Kidney glomerular epithelial cell (primary cell): ENCODE data around the gene ARMC5.
"Not testable (repeated sequence)": the region's sequence is repeated elsewhere in the genome, so short reads cannot be mapped to it uniquely, and the experiment has no call there.

Source experiments
- DNase-seq: peaks from one replicate; lab custom pipeline; 2025; lab: John Stamatoyannopoulos, UW

ARMC5 gene

DNA sequence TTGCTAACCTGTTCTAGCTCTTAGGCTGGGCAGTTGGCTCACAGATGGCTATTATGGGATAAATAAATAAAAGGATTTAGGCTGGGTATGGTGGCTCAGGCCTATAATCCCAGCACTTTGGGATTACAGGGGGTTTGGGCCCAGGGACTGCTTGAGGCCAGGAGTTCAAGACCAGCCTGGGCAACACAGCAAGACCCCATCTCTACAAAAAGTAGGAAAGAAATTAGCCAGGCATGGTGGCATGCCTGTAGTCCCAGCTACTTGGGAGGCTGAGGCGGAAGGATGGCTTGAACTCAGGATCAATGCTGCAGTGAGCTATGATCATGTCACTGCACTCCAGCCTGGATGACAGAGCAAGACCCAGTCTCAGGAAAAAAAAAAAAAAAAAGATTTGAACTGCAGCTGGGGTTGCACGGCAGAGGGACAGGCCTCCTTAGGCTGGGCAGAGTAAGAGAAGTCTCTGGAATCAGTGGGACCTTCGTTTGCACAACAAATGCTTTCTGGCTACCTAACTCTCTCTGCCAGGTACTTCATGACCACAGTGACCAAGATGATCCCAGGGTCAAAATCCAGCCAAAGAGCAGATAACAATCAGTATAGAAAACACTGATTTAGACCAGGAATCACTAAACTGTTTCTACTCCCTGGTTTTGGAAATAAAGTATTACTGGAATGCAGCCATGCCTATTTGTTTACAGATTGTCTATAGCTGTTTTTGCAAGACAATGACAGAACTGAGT, 42.1 kb downstream of the ARMC5 start:
- no peak for DNase-seq

DNA sequence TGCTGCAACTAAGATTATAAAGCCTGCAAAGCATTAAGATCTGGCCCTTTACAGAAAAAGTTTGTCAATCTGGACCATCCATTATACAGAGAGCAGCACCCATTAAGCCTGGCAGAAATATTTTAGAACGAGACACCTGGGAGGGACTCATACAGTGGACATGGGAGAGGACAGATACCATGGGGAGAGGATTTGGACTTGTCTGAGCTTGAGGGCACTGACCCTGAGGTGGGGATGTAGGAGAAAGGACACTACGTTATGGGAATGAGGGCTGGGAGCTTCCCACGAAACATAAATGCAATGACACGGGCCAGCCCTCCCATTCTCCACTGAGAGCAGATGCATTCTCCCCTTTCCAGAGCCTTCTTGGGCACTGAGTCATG, 42.7 kb downstream of the ARMC5 start:
- DNase-seq, result no peak

DNA sequence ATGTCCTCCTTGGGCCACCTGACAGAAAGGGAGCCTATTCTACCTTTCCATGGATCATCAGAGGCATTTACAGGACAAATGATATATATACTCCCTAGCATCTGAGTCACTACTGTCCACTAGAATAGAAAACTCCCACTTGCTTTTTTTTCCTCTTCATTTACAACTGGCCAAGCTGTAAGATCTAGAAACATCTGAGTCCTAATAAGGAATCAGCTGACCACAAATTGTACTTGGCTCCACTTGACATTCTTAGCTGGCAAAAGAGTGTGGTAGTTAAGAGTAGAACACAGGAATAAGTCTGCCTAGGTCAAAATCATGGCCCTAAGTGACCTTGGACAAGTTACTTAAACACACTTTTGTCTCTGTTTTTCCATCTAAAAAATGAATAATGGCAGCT, 43.7 kb downstream of the ARMC5 start:
- DNase-seq, result peak; percentile 39

DNA sequence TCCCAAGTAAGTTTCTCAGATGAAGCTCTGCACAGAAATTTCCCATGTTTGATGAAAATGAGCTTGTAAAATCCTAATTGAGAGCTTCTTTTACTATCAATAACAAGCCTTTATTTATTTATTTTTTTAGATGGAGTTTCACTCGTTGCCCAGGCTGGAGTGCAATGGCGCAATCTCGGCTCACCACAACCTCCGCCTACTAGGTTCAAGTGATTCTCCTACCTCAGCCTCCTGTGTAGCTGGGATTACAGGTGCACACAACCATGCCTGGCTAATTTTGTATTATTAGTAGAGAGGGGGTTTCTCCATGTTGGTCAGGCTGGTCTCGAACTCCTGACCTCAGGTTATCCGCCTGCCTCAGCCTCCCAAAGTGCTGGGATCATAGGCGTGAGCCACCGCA, 44.3 kb downstream of the ARMC5 start:
- not testable (repeated sequence) for DNase-seq

DNA sequence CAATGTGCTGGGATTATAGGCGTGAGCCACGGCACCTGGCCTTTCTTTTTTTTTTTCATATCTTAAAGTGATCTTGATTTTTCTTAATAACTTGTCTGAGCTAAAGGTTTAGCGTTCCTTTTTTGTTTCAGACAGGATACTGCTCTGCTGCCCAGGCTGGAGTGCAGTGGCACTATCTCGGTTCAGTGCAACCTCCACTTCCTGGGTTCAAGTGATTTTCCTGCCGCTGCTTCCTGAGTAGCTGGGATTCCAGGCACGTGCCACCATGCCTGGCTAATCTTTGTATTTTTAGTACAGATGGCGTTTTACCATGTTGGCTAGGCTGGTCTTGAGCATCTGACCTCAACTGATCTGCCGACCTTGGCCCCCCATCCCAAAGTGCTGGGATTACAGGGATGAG, 44.9 kb downstream of the ARMC5 start:
- no peak for DNase-seq

DNA sequence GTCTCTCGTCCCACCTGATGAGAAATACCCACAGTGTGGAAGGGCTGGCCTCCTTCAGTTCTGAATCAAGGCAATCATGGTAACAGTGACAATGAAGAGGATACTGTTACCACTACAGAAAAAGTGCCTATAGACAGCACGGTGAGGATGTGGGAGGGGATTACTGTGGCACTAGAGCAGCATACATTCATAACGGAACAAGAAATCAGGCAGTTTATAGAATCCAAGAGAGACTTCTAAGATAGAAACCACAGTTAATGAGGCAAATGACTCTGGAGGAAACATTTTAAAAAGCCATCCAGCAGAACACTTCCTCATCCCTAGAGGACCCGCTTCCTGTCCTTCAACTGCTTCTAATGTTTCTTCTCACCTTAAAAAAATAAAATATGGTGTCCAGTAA, 46.2 kb downstream of the ARMC5 start:
- no peak for DNase-seq

DNA sequence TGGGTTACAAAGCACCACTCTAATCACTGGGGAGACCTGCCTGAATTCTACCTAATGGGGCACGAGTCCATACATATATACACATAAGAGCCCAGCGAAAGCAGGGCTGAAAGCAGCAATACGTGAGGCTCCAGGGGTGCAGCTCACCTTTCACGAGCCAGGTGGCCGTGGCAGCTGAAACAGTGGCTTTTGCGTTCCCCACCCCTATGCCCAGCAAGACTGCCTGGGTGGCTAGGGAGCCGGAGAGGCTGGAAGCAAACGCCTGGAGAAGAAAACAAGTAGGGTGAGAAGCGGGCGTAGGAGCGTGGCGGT, 48.3 kb downstream of the ARMC5 start:
- no peak for DNase-seq

DNA sequence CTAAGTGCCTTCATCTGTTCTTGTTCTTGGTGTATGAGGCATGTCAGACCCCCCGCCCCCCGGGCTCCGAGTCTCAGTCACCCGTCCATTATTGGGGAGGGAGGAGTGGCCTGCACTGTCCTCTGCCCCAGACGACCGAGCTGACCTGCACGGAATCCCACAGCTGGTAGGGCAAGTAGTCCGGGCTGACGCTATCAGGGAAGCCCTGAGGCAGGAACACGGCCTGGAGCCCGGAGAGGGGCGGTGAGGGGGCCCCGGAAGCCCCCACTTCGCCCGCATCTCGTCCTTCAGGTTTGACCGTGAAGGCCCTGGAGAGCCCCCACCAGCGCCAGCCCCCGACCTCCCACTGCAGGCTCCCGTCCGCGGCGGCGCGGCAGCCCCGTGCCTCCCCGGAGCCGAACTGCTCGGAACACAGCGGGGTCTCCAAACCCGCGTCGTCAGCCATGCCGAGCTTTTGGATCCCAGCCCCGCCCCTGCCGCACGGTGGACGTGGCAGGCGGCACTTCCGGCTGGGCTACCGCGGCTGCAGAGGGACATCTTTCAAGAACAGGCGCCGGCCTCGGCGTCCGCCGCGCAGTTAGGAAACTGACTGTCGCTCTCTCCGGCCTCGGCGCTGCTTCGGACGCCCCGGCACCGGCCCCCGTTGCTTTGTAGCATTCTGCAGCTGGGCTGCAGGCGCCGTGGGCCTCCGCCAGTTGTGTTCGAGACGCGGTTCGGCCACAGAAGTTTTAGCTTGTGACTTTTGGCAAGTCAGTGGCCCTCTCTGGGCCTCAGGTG, 48.8 kb downstream of the ARMC5 start, which contains the start of gene RUSF1:
RUSF1 (minus strand) TSS at position 463 of the 777 bp plus-strand sequence; CDS start at position 445, 18 bp downstream.
- peak; percentile 70 for DNase-seq

DNA sequence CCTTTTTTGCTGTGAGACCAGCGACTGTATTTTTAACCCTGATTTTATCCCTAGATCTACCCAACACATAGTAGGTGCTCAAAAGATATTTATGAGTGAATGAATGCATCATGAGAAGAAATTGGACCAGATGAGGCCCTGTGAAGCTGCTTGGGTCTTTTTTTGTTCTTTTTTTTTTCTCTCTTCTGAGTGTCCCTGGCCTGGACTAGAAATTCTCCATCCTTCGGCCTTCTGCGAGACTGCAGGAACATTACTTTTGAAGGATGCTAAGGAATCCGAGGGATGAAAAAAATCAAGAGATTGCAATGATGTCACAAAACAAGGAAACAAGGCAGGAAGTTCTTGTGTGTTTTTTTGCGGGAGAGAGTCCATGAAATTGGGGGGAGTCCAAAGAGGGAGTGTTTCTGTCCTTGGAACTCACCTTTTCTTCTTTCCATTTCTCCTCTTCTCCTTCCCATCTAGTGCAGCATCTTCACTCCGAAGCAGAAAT, 49.5 kb downstream of the ARMC5 start:
- no peak for DNase-seq

DNA sequence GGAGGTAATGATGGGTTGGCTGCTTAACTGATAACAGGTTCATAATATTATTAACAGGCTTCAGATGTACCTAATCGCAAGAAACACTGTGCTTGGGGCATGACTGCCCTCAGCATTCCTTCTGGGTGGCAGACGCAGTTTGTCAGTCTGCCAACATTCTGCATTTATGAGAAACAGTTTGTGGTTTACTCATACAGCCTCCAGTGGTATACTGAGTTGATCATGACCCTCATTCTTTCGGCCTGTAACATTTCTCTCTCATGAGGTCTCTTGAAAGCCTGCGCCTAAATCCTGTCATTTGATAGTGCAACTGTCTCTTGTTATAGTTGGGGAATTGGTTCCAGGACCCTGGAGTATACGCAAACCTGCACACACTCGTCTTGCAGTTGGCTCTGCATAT, 53.8 kb downstream of the ARMC5 start:
- DNase-seq, result peak; percentile 11

DNA sequence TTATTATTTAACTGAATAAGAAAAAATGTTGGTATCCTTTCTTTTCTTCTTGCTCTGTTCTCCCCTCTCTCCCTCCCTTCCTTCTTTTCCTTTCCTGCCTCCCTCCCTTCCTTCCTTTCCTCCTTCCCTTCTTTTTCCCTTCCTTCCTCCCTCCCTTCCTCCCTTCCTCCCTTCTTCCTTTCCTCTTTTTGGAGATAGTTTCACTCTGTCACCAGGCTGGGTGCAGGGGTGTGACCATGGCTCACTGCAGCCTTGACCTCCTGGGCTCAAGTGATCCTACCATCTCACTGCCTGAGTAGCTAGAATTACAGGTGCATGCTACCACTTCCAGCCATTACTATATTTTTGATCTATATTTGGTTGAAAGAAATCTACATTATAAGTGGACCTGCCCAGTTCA, 54.6 kb downstream of the ARMC5 start:
- DNase-seq, result no peak
